Heart left ventricle (tissue), 16 donors: ENCODE data around the gene EHMT1. TPM values are rescaled to one million over a fixed set of nuclear protein-coding genes. Genes with fewer than 3 reads are reported as not detected.

Source experiments
- ATAC-seq, 4 donors: fragments of 200-7000 bp; cut with Tn5 transposase; one replicate each; pipeline ENCODE4 v1.9.1; 2020 to 2022; ENCODE audit warnings: moderate library complexity in 4 of 4, mild to moderate bottlenecking in 3 of 4, moderate number of reproducible peaks in 1 of 4
- DNase-seq, 5 donors: peaks; one replicate each; pipeline ENCODE4 v3.0.0-alpha.2; 2020
- H3K27ac ChIP-seq, 12 donors: fragments of 200-600 bp; sonication (generic) in 4 of 12; one replicate each; pipeline versions ENCODE4 v1.5.0 to v1.8.0; 2016 to 2022; ENCODE audit warnings: mild to moderate bottlenecking in 2 of 12
- H3K27me3 ChIP-seq, 9 donors: fragments of 200-600 bp; sonication (generic) in 2 of 9; one replicate each; pipeline versions ENCODE4 v1.5.1 to v1.8.0; 2016 to 2022; ENCODE audit warnings: mild to moderate bottlenecking in 3 of 9
- H3K36me3 ChIP-seq, 9 donors: fragments of 200-600 bp; sonication (generic) in 2 of 9; one replicate each; pipeline versions ENCODE4 v1.5.0 to v1.8.0; 2018 to 2022; ENCODE audit warnings: mild to moderate bottlenecking in 2 of 9
- H3K4me1 ChIP-seq, 12 donors: fragments of 200-600 bp; sonication (generic) in 4 of 12; one replicate each; pipeline versions ENCODE4 v1.5.0 to v1.8.0; 2016 to 2022; ENCODE audit warnings: mild to moderate bottlenecking in 3 of 12
- H3K4me3 ChIP-seq, 12 donors: fragments of 200-600 bp; sonication (generic) in 4 of 12; one replicate each; pipeline versions ENCODE4 v1.5.0 to v1.8.0; 2017 to 2022; ENCODE audit warnings: mild to moderate bottlenecking in 9 of 12, moderate library complexity in 4 of 12
- H3K9me3 ChIP-seq, 12 donors: fragments of 200-600 bp; sonication (generic) in 4 of 12; one replicate each; pipeline versions ENCODE4 v1.5.0 to v1.8.0; 2016 to 2022; ENCODE audit warnings: mild to moderate bottlenecking in 1 of 12
- CTCF ChIP-seq, 12 donors: fragments of 200-600 bp; sonication (generic) in 4 of 12; IDR thresholded peaks; one replicate each; pipeline versions ENCODE4 v1.5.0 to v1.8.0; 2018 to 2022; ENCODE audit warnings: antibody characterized with exemption in 12 of 12, mild to moderate bottlenecking in 5 of 12
- POLR2A ChIP-seq, 2 donors: fragments of 450-650 bp; IDR thresholded peaks; one replicate each; pipeline ENCODE4 v1.6.1; 2017; ENCODE audit warnings: antibody characterized with exemption in 2 of 2, mild to moderate bottlenecking in 2 of 2, moderate library complexity in 2 of 2
- WGBS, 4 donors: extraction: QIAGEN DNeasy Blood & Tissue Kit in 2 of 4; methylation state at CpG; one replicate each; pipeline versions ENCODE4 v1.1.5 to v1.1.7; 2013 to 2018; 5-methylcytosine and 5-hydroxymethylcytosine counted together
- intact Hi-C, 10 donors: fragments of 100-400 bp; cut with DNase I; formaldehyde crosslinking; loops; one replicate each; pipeline versions ENCODE4 v1.11.1 to v1.14.2; 2022
- polyA plus RNA-seq, 2 donors: library from polyadenylated mRNA; stranded (reverse); fragments of 200-250 nt; gene quantifications; one replicate each; pipeline ENCODE4 v1.2.3, GENCODE V29; 2013
- total RNA-seq, 9 donors: library from RNA; depleted of rRNA in 2 of 9; stranded (reverse); fragments of >200 nt in 2 of 9; fragmentation: NEBNext Ultra II Directional in 3 of 9; extraction: Animal tissue kit (Norgen Biotek cat#: 25700) in 3 of 9; gene quantifications; one replicate each; pipeline versions ENCODE4 v1.1.0 to v1.2.4, GENCODE V29; 2016 to 2023
- donor health status: ischemic (EF 13 %, LVEDD 7.1; RV severe dilation, severe dysfunction).
- donor health status: healthy with polysubstance abuse.
- donor health status: DM: no; HTN: yes; CAD: no.
- donor health status: DM: no; HTN: no; CAD: no.
- donor health status: ischemic (EF 25% LVEDD 6.9; RV normal size, moderate dysfunction).
- donor health status: ischemic (EF 25% LVEDD 5.7; RV mildly dilated, moderate dysfunction).
- donor health status: healthy.
- donor health status: DM: yes; HTN: yes; CAD: no.
- donor health status: ischemic (EF 35%, LVEDD 5.7; RV mildly dilated, moderate dysfunction).
- donor health status: nonischemic (EF 11% LVEDD 7.7; RV severe dilation, severe dysfunction).
- donor health status: DM: yes; HTN: yes; CAD: no.
- donor health status: PGD.
- donor health status: ischemic (EF 29% LVEDD 5.4; RV normal size, mild dysfunction).
- donor health status: nonischemic (EF 23%, LVEDD 6.1; RV moderate dilation, normal function).

EHMT1 gene
- total and polyA plus RNA-seq, 11 donors = 24.5 to 55.9 (median 28.9) TPM

- Histone ChIP-seq H3K36me3 (peaks cover 0 to 4% (median 0%) of the 10 kb centered on the region in 9 donors), H3K9me3 (no peaks in the 10 kb centered on the region), H3K4me3 (no peak overlapping the region), H3K4me1 (peaks cover 0 to 46% (median 29%) of the 10 kb centered on the region in 12 donors), H3K27ac (no peak overlapping the region), H3K27me3 (no peaks in the 10 kb centered on the region)
- no peak for TF ChIP-seq CTCF (IDR thresholded peaks at IDR 0.05)
- TF ChIP-seq POLR2A (IDR thresholded peaks at IDR 0.05) = no peak
- WGBS, 4 donors = 77 to 83% (median 79%) methylated on average over 6 of the region's 6 CpGs
- intact Hi-C loops = no loop called here
- no peak for DNase-seq
- no peak for ATAC-seq
Observed at GRCh38 chr9:137683262-137683864, 64.6 kb downstream of the EHMT1 start.

- Histone ChIP-seq H3K9me3 (no peaks in the 10 kb centered on the region), H3K27ac (no peak overlapping the region), H3K36me3 (peaks cover 0 to 3% (median 0%) of the 10 kb centered on the region in 9 donors), H3K4me3 (no peak overlapping the region), H3K27me3 (no peaks in the 10 kb centered on the region), H3K4me1 (peaks cover 0 to 50% (median 26%) of the 10 kb centered on the region in 12 donors)
- ATAC-seq (no peak), DNase-seq (no peak)
- 77 to 83% (median 80%) methylated on average over 5 of the region's 5 CpGs for WGBS, 4 donors
- TF ChIP-seq CTCF (IDR thresholded peaks at IDR 0.05) (no peak), POLR2A (IDR thresholded peaks at IDR 0.05) (no peak)
- intact Hi-C loops = no loop called here
Observed at GRCh38 chr9:137685035-137685740, 66.4 kb downstream of the EHMT1 start.

- intact Hi-C loops = no loop called here
- DNase-seq (no peak), ATAC-seq (no peak)
- TF ChIP-seq CTCF (IDR thresholded peaks at IDR 0.05) (no peak), POLR2A (IDR thresholded peaks at IDR 0.05) (no peak)
- 78 to 90% (median 85%) methylated on average over 5 of the region's 5 CpGs for WGBS, 4 donors
- Histone ChIP-seq H3K9me3 (no peaks in the 10 kb centered on the region), H3K4me1 (peaks cover 0 to 50% (median 24%) of the 10 kb centered on the region in 12 donors), H3K36me3 (peaks cover 0 to 3% (median 0%) of the 10 kb centered on the region in 9 donors), H3K27ac (no peak overlapping the region), H3K27me3 (no peaks in the 10 kb centered on the region), H3K4me3 (no peak overlapping the region)
Observed at GRCh38 chr9:137685741-137686420, 67.1 kb downstream of the EHMT1 start.

DNA sequence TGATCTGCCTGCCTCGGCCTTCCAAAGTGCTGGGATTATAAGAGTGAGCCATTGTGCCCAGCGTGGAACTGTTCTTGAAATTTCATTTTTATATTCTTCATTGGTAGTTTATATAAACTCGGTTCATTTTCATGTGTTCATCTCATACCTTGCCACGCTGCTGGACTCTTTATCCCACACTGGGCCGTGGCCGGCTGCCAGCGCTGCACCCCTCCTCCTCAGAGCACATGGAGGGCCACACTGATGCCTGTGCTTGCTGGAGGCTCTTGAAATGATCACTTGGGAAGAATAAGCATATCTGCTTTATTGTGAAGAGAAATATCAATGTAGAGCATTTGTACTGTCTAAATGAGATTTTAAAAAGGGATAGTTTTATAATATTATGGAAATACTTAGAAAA is 69.5 kb downstream of the EHMT1 start:
- no peak for ATAC-seq
- H3K27ac ChIP-seq = no peak overlapping the region
- H3K4me1 ChIP-seq = peaks cover 0 to 57% (median 33%) of the 10 kb centered on the region in 12 donors

More for the DNA sequence above, 69.5 kb downstream of the EHMT1 start:
- no peaks in the 10 kb centered on the region for H3K9me3 ChIP-seq
- no peak for DNase-seq
- TF ChIP-seq CTCF (IDR thresholded peaks at IDR 0.05) (no peak), POLR2A (IDR thresholded peaks at IDR 0.05) (no peak)
- WGBS, 4 donors = 83 to 91% (median 86%) methylated on average over 7 of the region's 7 CpGs
- no peak overlapping the region for H3K4me3 ChIP-seq
- no peaks in the 10 kb centered on the region for H3K27me3 ChIP-seq
- intact Hi-C loops = no loop called here
- H3K36me3 ChIP-seq = no peaks in the 10 kb centered on the region
